CD14-positive monocyte (primary cell): ENCODE results near the gene GRIA1. TPM values are rescaled to one million over a fixed set of nuclear protein-coding genes. Genes with fewer than 3 reads are reported as not detected.

Source experiments
- DNase-seq, 3 donors: peaks; one replicate each; pipeline ENCODE4 v3.0.0-alpha.2; 2011 to 2022
- H2AFZ ChIP-seq: 2 replicates; pipeline ENCODE4 v1.6.0; 2012; ENCODE audit warnings: mild to moderate bottlenecking, low read depth, low read length, inconsistent platforms; ENCODE audit not compliant: insufficient read depth, poor library complexity, severe bottlenecking
- H3K27ac ChIP-seq, 2 donors: 1 replicate in 1 of 2; 2 replicates in 1 of 2; pipeline ENCODE4 v1.5.1; 2012 to 2013; ENCODE audit warnings: low read length in 2 of 2, control low read depth in 1 of 2, inconsistent platforms in 1 of 2, low read depth in 1 of 2, mild to moderate bottlenecking in 1 of 2
- H3K27me3 ChIP-seq, 2 donors: one replicate each; pipeline versions ENCODE4 v1.6.0 to v1.6.1; 2011 to 2013; ENCODE audit warnings: low read length in 2 of 2; ENCODE audit not compliant: control insufficient read depth in 2 of 2, insufficient read depth in 2 of 2
- H3K36me3 ChIP-seq, 2 donors: replicated peaks in 1 of 2; 1 replicate in 1 of 2; 2 replicates in 1 of 2; pipeline versions ENCODE4 v1.5.1 to v1.6.1; 2012 to 2013; ENCODE audit warnings: low read length in 2 of 2, control low read depth in 1 of 2, inconsistent platforms in 1 of 2, mild to moderate bottlenecking in 1 of 2; ENCODE audit not compliant: insufficient read depth in 2 of 2, control insufficient read depth in 1 of 2
- H3K4me1 ChIP-seq, 2 donors: 1 replicate in 1 of 2; 2 replicates in 1 of 2; pipeline versions ENCODE4 v1.5.1 to v1.6.1; 2012 to 2013; ENCODE audit warnings: low read length in 2 of 2, control low read depth in 1 of 2, inconsistent platforms in 1 of 2, mild to moderate bottlenecking in 1 of 2, moderate library complexity in 1 of 2; ENCODE audit not compliant: insufficient read depth in 2 of 2, control insufficient read depth in 1 of 2
- H3K4me2 ChIP-seq: replicated peaks from 2 replicates; pipeline ENCODE3; 2012; ENCODE audit warnings: low read length, moderate library complexity, mild to moderate bottlenecking; ENCODE audit not compliant: poor library complexity, severe bottlenecking; ENCODE audit errors: extremely low read depth
- H3K4me3 ChIP-seq, 3 experiments: fragments of 200-600 bp in 1 of 3; sonication (generic) in 1 of 3; replicated peaks in 1 of 3; 1 replicate in 2 of 3; 2 replicates in 1 of 3; pipeline ENCODE4 v1.5.1; 2011 to 2013; ENCODE audit warnings: low read length in 3 of 3, mild to moderate bottlenecking in 3 of 3, control low read depth in 2 of 3, low read depth in 2 of 3, inconsistent platforms in 1 of 3, moderate library complexity in 1 of 3
- H3K79me2 ChIP-seq: 2 replicates; pipeline ENCODE4 v1.6.0; 2012; ENCODE audit warnings: mild to moderate bottlenecking, control low read depth, inconsistent platforms, low read length, moderate library complexity; ENCODE audit not compliant: insufficient read depth
- H3K9ac ChIP-seq: 2 replicates; pipeline ENCODE4 v1.6.0; 2017; ENCODE audit warnings: low read length, mild to moderate bottlenecking; ENCODE audit not compliant: insufficient read depth, poor library complexity, severe bottlenecking
- H3K9me3 ChIP-seq, 2 donors: replicated peaks in 1 of 2; 1 replicate in 1 of 2; 2 replicates in 1 of 2; pipeline versions ENCODE4 v1.5.1 to v1.6.1; 2012 to 2013; ENCODE audit warnings: low read length in 2 of 2, control low read depth in 1 of 2; ENCODE audit not compliant: control insufficient read depth in 1 of 2, insufficient read depth in 1 of 2
- H4K20me1 ChIP-seq: 2 replicates; pipeline ENCODE4 v1.6.0; 2012; ENCODE audit warnings: mild to moderate bottlenecking, low read length, control low read depth, moderate library complexity; ENCODE audit not compliant: insufficient read depth
- H3K27ac Mint-ChIP-seq, 7 donors: one replicate each; pipeline ENCODE4 v1.8.0; 2020; ENCODE audit warnings: mild to moderate bottlenecking in 7 of 7, mixed read lengths in 7 of 7, moderate library complexity in 6 of 7, inconsistent platforms in 2 of 7
- H3K27me3 Mint-ChIP-seq, 3 donors: one replicate each; pipeline ENCODE4 v1.8.0; 2021 to 2022; ENCODE audit warnings: low read depth in 3 of 3, mild to moderate bottlenecking in 3 of 3, mixed read lengths in 3 of 3, moderate library complexity in 3 of 3, inconsistent platforms in 1 of 3
- H3K36me3 Mint-ChIP-seq, 2 donors: one replicate each; pipeline ENCODE4 v1.8.0; 2020; ENCODE audit warnings: mixed read lengths in 2 of 2, inconsistent platforms in 1 of 2, mild to moderate bottlenecking in 1 of 2
- H3K4me1 Mint-ChIP-seq: one replicate; pipeline ENCODE4 v1.8.0; 2020; ENCODE audit warnings: mild to moderate bottlenecking, mixed read lengths
- H3K4me3 Mint-ChIP-seq, 2 donors: one replicate each; pipeline ENCODE4 v1.8.0; 2020; ENCODE audit warnings: mild to moderate bottlenecking in 2 of 2, mixed read lengths in 2 of 2, moderate library complexity in 1 of 2
- H3K9me3 Mint-ChIP-seq, 7 donors: one replicate each; pipeline ENCODE4 v1.8.0; 2020 to 2022; ENCODE audit warnings: mixed read lengths in 7 of 7, mild to moderate bottlenecking in 6 of 7, moderate library complexity in 6 of 7, inconsistent platforms in 2 of 7
- WGBS: methylation state at CpG from one replicate; pipeline ENCODE4 v1.1.5; 2013; ENCODE audit warnings: missing lambda C conversion rate; ENCODE audit not compliant: insufficient coverage; 5-methylcytosine and 5-hydroxymethylcytosine counted together
- intact Hi-C, 2 donors: fragments of 100-400 bp; cut with micrococcal nuclease; formaldehyde crosslinking; loops; one replicate each; pipeline versions ENCODE4 v1.15.0 to v1.15.1; 2023
- polyA plus RNA-seq, 3 donors: library from polyadenylated mRNA; depleted of rRNA in 1 of 3; unstranded in 2 of 3; stranded (reverse) in 1 of 3; fragments of 300-500 nt in 2 of 3; fragments of >200 nt in 1 of 3; fragmentation: Illumina TruSeq in 2 of 3; gene quantifications; 1 replicate in 2 of 3; 2 replicates in 1 of 3; pipeline ENCODE4 v1.2.3, GENCODE V29; 2012 to 2021
- TF ChIP-seq, protein P1 (sequence below): fragments of 200-600 bp; IDR thresholded peaks from one replicate; pipeline ENCODE4 v1.8.0; 2022; ENCODE audit warnings: antibody characterized with exemption, mild to moderate bottlenecking

Gene GRIA1
- polyA plus RNA-seq, 3 donors, result not detected

DNA sequence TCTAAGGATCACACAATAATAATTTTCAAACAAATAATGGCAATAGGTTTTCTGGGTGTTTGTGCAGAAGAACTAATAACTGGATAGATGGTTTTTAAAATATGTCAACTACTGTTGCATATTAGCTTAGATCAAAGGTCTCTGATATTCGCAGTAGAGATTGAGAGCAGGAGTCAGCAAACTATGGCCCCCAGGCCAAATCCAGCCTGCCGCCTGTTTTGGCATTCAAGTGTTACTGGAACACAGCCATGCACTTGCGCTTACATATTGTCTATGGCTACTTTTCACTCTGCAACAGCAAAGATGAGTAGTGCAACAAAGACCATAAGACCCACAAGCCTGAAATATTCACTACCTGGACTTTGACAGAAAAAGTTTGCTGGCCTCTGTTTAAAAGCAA lies 260.8 kb downstream of the GRIA1 start:
- no peaks in the 10 kb centered on the region for H3K27me3 ChIP-seq
- H3K9ac ChIP-seq, result no peak overlapping the region
- no peak overlapping the region for H3K4me3 ChIP-seq
- TF ChIP-seq, protein P1, sequence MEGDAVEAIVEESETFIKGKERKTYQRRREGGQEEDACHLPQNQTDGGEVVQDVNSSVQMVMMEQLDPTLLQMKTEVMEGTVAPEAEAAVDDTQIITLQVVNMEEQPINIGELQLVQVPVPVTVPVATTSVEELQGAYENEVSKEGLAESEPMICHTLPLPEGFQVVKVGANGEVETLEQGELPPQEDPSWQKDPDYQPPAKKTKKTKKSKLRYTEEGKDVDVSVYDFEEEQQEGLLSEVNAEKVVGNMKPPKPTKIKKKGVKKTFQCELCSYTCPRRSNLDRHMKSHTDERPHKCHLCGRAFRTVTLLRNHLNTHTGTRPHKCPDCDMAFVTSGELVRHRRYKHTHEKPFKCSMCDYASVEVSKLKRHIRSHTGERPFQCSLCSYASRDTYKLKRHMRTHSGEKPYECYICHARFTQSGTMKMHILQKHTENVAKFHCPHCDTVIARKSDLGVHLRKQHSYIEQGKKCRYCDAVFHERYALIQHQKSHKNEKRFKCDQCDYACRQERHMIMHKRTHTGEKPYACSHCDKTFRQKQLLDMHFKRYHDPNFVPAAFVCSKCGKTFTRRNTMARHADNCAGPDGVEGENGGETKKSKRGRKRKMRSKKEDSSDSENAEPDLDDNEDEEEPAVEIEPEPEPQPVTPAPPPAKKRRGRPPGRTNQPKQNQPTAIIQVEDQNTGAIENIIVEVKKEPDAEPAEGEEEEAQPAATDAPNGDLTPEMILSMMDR, result no peak
- no peak overlapping the region for H3K27ac ChIP-seq
- no peaks in the 10 kb centered on the region for H4K20me1 ChIP-seq
- Mint-ChIP-seq H3K4me3 (no peak overlapping the region), H3K27me3 (no peaks in the 10 kb centered on the region), H3K27ac (no peak overlapping the region), H3K9me3 (peaks cover 0 to 7% (median 0%) of the 10 kb centered on the region in 7 donors), H3K36me3 (no peaks in the 10 kb centered on the region), H3K4me1 (no peaks in the 10 kb centered on the region)
- DNase-seq, result no peak
- H2AFZ ChIP-seq, result no peak overlapping the region
- H3K9me3 ChIP-seq, result peaks cover 0 to 3% of the 10 kb centered on the region in 2 donors
- WGBS, result 88% methylated on average over 2 of the region's 3 CpGs
- H3K4me2 ChIP-seq, result no peak overlapping the region
- intact Hi-C loops, result no loop called here
- no peaks in the 10 kb centered on the region for H3K36me3 ChIP-seq
- H3K4me1 ChIP-seq, result no peaks in the 10 kb centered on the region
- H3K79me2 ChIP-seq, result no peaks in the 10 kb centered on the region

DNA sequence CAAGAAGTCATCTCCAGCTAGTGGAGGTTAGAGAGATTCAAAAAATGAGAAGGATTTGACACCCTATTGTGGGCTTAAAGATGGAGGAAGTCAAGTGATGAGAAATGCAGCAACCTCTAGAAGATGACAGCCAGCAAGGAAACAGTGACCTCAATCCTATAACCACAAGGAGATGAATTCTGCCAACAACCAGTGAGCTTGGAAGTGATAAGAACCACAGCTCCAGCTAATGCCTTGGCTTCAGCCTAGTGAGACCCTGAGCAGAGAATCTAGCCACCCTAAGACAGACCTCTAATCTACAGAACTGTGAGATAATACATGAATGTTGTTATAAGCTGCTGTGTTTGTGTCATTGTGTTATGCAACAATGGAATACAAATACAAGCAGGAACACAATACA lies 262.4 kb downstream of the GRIA1 start:
- intact Hi-C loops, result no loop called here
- Histone ChIP-seq H3K4me3 (no peak overlapping the region), H3K4me2 (no peak overlapping the region), H3K36me3 (no peaks in the 10 kb centered on the region), H2AFZ (no peak overlapping the region), H3K9ac (no peak overlapping the region), H3K27me3 (no peaks in the 10 kb centered on the region), H4K20me1 (no peaks in the 10 kb centered on the region), H3K27ac (no peak overlapping the region), H3K9me3 (peaks cover 2 to 5% of the 10 kb centered on the region in 2 donors), H3K4me1 (no peaks in the 10 kb centered on the region), H3K79me2 (no peaks in the 10 kb centered on the region)
- H3K4me1 Mint-ChIP-seq, result no peaks in the 10 kb centered on the region
- no peak for DNase-seq
- no peak overlapping the region for H3K4me3 Mint-ChIP-seq
- peaks cover 0 to 7% (median 2%) of the 10 kb centered on the region in 7 donors for H3K9me3 Mint-ChIP-seq
- no peaks in the 10 kb centered on the region for H3K36me3 Mint-ChIP-seq
- TF ChIP-seq, protein P1, result no peak
- H3K27me3 Mint-ChIP-seq, result no peaks in the 10 kb centered on the region
- H3K27ac Mint-ChIP-seq, result no peak overlapping the region
